Hepatocyte (in vitro differentiated cells): Measurements from ENCODE around the gene SLCO3A1.

Experiments used
- CTCF ChIP-seq: fragments of 200-600 bp; sonication (generic); IDR thresholded peaks from 2 replicates; pipeline ENCODE4 v1.5.1; 2016; ENCODE audit warnings: antibody characterized with exemption, mild to moderate bottlenecking; ENCODE audit not compliant: poor library complexity
- EZH2 ChIP-seq: fragments of 200-600 bp; sonication (generic); IDR thresholded peaks from 2 replicates; pipeline ENCODE4 v1.6.1; 2016; ENCODE audit warnings: antibody characterized with exemption, mild to moderate bottlenecking, borderline replicate concordance

DNA sequence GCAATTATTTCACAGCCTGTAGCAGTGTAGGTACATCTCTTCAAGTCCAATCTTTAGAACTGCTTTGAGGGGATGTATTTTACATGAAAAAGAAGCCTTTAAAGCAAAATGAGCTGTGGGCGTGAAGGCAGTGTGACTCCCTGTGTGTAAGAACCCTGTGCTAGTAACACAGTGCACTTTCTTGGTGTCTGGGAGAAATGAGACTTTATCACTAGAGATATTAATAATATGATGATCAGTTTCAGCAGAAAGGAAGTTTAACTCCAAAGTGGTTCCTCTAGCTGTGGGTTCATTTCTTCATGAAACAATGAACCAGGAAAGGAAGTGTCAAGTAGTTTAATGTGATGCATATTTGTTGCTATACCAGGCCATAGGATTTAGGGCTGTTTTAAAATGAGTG lies 41.5 kb downstream of the SLCO3A1 start:
- no peak for TF ChIP-seq CTCF
- no peak for TF ChIP-seq EZH2
